A549 treated with Hydrocortisone at 1 μM for 4 hours (cell line): ENCODE measurements around the gene SLC5A5. TPM values are rescaled to one million over a fixed set of nuclear protein-coding genes. Genes with fewer than 3 reads are reported as not detected.

Experiments
- total RNA-seq: library from RNA; stranded (reverse); fragments of 200-300 nt; extraction: Qiagen RNA extraction; gene quantifications from 5 replicates; pipeline ENCODE4 v1.2.3, GENCODE V29; 2022

Gene SLC5A5
- total RNA-seq = 0.22 to 0.36 TPM (median 0.25 TPM) in 5 replicates

DNA sequence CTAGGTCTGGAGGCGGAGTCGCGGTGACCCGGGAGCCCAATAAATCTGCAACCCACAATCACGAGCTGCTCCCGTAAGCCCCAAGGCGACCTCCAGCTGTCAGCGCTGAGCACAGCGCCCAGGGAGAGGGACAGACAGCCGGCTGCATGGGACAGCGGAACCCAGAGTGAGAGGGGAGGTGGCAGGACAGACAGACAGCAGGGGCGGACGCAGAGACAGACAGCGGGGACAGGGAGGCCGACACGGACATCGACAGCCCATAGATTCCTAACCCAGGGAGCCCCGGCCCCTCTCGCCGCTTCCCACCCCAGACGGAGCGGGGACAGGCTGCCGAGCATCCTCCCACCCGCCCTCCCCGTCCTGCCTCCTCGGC lies at the start of gene SLC5A5:
Gene SLC5A5, plus strand, starts transcription at position 68 of the 373 bp plus-strand sequence. CDS start 375 bp downstream, outside the sequence.

DNA sequence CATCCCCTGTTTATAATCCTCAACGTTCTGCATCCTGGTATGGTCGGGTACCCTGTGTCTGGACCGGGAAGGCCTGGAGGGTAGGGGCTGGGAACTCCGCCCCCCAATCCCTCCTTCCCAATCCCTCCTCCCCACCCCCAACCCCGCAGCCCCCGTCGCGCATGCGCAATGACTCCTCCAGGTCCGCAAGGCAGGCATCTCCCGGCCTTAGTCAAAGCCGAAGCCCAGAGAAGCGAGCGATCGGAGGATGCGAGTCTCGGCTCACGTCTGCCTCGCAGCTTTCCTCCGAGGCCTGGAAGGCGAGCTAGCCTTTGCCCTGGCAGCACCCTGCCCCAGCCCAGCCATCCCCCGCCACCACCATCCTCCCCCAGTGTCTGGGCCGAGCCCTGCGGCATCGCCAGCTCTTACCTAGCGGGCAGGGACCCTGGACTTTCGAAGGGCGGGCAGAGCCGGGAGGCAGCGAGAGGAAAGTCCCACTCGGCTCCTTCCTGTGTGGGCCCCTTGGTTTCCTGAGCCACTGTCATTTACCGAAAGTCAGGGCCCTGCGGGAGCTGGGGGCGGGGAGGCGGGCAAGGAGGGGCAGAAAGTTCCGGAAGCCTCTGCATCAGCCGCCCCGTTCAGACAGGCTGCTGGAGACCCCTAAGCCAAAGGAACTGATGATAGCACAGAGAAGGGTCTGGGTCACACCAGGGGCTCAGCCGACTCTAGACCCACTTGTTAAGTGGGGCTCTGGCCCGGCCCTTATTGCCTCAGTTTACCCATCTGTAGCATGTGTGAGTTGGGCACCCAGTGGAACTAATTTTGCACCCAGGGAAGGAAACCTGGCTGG lies 24.0 kb upstream of the SLC5A5 start, which contains the start of gene JAK3:
Gene JAK3, minus strand, starts transcription at position 445 of the 829 bp plus-strand sequence. CDS start 3,565 bp downstream, outside the sequence.

DNA sequence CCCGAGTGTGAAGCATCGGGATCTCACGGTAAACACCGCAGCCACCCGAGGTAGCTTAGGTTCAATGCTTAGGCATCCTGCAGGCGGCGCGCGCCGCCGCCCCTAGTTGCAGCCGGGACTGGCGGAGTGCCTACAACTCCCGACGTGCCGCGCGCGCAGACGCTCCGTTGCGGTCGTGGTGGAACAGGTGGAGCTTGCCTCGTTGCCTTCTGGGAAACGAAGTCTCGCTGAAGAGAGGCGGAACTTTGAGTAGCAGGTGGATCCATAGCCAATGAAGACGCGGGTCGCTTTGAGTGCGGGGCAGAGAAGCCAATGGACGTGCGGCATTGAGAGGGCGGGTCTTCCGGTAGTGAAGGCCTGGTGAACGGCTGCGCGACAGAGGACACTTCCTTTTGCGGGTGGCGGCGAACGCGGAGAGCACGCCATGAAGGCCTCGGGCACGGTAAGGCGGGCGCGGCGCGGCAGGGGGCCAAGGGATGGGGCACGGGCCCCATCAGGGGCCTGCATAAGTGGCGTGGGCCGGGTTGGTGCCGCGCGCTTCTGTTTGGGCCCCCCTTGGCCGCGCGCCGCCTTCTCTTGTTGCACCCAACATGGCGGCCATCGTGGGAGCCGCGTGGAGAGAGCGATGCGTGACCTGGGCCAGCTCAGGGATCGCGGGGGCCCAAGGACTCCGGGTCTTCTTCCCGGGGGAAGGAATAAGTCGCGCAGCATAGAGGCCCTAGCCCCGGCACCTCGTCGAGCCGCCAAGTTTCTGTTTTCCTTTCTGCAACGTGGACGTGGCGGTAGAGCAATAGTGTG lies 12.0 kb upstream of the SLC5A5 start, which contains the start of gene RPL18A:
Gene RPL18A, plus strand, starts transcription at position 378 of the 798 bp plus-strand sequence. Its CDS starts 47 bp downstream, at position 425.

DNA sequence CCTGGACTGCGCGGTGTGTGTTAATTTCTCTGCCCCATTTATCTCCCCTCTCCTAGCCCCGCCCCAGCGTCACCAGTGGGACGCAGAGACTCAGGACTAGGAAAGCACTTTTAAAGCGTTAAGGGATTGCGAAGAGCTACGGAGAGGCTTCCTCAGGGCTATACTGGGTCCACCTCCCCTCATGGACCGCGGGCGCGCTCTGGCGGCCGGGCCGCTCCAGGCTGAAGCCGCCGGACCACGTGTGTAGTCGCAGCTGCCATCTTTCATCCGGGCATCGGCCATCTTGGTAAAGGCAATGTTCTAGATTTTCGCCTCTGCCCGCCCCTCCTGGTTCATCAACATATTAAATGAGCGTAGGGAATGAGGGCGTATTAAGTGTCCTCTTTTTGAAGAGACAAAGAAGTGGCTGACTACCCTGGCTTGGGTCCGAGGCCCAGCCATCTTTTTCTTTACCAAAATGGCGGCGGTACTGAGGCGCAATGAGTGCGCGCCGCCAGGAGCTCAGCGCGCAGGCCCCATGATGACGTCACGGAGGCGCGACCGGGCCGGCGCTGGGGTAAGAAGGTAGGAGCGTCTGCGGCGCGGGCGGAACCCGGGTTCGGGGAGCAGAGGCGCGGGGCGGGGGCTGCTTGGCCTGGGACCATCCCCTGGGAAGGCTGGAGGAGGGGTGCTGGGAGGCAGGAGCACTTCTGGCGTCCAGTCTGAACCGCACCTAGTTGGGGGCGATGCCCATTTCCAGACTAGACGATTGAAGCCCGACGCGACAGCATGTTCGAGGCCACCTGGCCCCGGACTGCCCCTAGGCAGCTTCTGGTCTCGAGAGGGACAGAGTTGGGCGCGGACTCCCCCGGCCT lies 61.0 kb downstream of the SLC5A5 start, which contains the start of gene CCDC124:
Gene CCDC124, plus strand, starts transcription at position 531 of the 854 bp plus-strand sequence. CDS start 3,406 bp downstream, outside the sequence.

Other genes with a start within 250 kb of the SLC5A5 start
- 0.93 to 1.5 TPM (median 1.3 TPM) in 5 replicates for gene UNC13A, start 183.6 kb upstream of the SLC5A5 start, total RNA-seq
- 28.1 to 34.9 TPM (median 30.3 TPM) in 5 replicates for gene MAP1S, start 152.5 kb upstream of the SLC5A5 start, total RNA-seq
- gene FCHO1, start 120.5 kb upstream of the SLC5A5 start, total RNA-seq = 15.5 to 20.7 TPM (median 17.9 TPM) in 5 replicates
- 4.1 to 4.8 TPM (median 4.5 TPM) in 5 replicates for gene B3GNT3, start 76.8 kb upstream of the SLC5A5 start, total RNA-seq
- 0.40 to 0.77 TPM (median 0.48 TPM) in 5 replicates for gene INSL3, start 50.4 kb upstream of the SLC5A5 start, total RNA-seq
- 0.14 to 0.25 TPM (median 0.23 TPM) in 5 replicates for gene JAK3, start 24.0 kb upstream of the SLC5A5 start, total RNA-seq
- 1,772 to 2,370 TPM (median 2,236 TPM) in 5 replicates for gene RPL18A, start 12.0 kb upstream of the SLC5A5 start, total RNA-seq
- 92.9 to 119 TPM (median 107 TPM) in 5 replicates for gene CCDC124, start 61.1 kb downstream of the SLC5A5 start, total RNA-seq
- 0.41 to 1.2 TPM (median 0.66 TPM) in 5 replicates for gene KCNN1, start 95.2 kb downstream of the SLC5A5 start, total RNA-seq
- 46.8 to 55.2 TPM (median 53.1 TPM) in 5 replicates for gene ARRDC2, start 136.2 kb downstream of the SLC5A5 start, total RNA-seq
- gene IL12RB1, start 215.0 kb downstream of the SLC5A5 start, total RNA-seq = not detected in 5 replicates
- 1.8 to 2.7 TPM (median 2.1 TPM) in 5 replicates for gene MAST3, start 225.8 kb downstream of the SLC5A5 start, total RNA-seq